Suprapubic skin (tissue), 4 donors: ENCODE results near the gene MTHFD2. TPM values are rescaled to one million over a fixed set of nuclear protein-coding genes. Genes with fewer than 3 reads are reported as not detected.
A peak's percentile ranks its signal among the peaks of the same experiment; 100 is the strongest.

ENCODE experiments used
- DNase-seq, 2 donors: peaks; one replicate each; pipeline ENCODE4 v3.0.0-alpha.2; 2019; ENCODE audit warnings: low spot score in 2 of 2
- H3K27ac ChIP-seq: fragments of 200-600 bp; sonication (generic); one replicate; pipeline ENCODE4 v1.5.1; 2019
- H3K27me3 ChIP-seq: fragments of 200-600 bp; sonication (generic); one replicate; pipeline ENCODE4 v1.5.1; 2019
- H3K36me3 ChIP-seq: fragments of 200-600 bp; sonication (generic); one replicate; pipeline ENCODE4 v1.5.1; 2019
- H3K4me1 ChIP-seq: fragments of 200-600 bp; sonication (generic); one replicate; pipeline ENCODE4 v1.5.1; 2019
- H3K4me3 ChIP-seq: fragments of 200-600 bp; sonication (generic); one replicate; pipeline ENCODE4 v1.5.1; 2019; ENCODE audit warnings: mild to moderate bottlenecking
- H3K9me3 ChIP-seq: fragments of 200-600 bp; sonication (generic); one replicate; pipeline ENCODE4 v1.5.1; 2019
- EP300 ChIP-seq: sonication (generic); formaldehyde crosslinking; IDR thresholded peaks from one replicate; pipeline ENCODE4 v1.6.1; 2017; ENCODE audit warnings: antibody characterized with exemption
- POLR2A ChIP-seq, 2 donors: fragments of 450-650 bp; IDR thresholded peaks; one replicate each; pipeline ENCODE4 v1.6.1; 2017; ENCODE audit warnings: antibody characterized with exemption in 2 of 2, mild to moderate bottlenecking in 2 of 2, moderate library complexity in 2 of 2
- POLR2AphosphoS5 ChIP-seq, 3 donors: sonication (generic); formaldehyde crosslinking; IDR thresholded peaks; one replicate each; pipeline ENCODE4 v1.6.1; 2017; ENCODE audit warnings: antibody characterized with exemption in 3 of 3
- WGBS: methylation state at CpG from one replicate; pipeline ENCODE4 v1.1.5; 2018; 5-methylcytosine and 5-hydroxymethylcytosine counted together
- total RNA-seq, 4 donors: library from RNA; depleted of rRNA; stranded (reverse); fragments of >200 nt; gene quantifications; one replicate each; pipeline ENCODE4 v1.1.0, GENCODE V29; 2016
- TF ChIP-seq, protein P1 (sequence below), 2 donors: fragments of 200-600 bp in 1 of 2; fragments of 450-650 bp in 1 of 2; sonication (generic) in 1 of 2; IDR thresholded peaks; one replicate each; pipeline ENCODE4 v1.5.1; 2016 to 2019; ENCODE audit warnings: antibody characterized with exemption in 2 of 2, mild to moderate bottlenecking in 1 of 2, moderate library complexity in 1 of 2

MTHFD2 gene
- total RNA-seq, 4 donors from 2014 or later, result 15.5 to 28.1 (median 17.5) TPM

DNA sequence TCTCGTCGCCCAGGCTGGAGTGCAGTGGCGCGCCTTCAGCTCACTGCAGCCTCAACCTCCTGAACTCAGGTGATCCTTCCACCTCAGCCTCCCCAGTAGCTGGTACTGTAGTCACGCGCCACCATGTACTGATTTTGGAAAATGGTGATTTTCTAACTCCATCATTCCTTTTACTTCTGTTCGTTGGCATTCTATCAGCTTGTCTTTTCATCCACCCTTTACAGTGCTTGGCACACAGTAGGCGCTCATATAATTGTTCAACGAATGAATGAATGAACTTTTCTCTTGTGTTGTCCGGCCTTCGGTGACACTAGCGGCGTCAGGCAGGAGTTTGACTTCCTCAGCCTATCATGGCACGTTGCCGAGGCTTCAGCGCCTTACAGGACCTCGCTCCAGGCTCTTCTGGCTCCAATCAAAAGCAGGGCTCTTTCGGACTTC is 373 bp upstream of the MTHFD2 start:
- no peaks in the 10 kb centered on the region for H3K9me3 ChIP-seq
- H3K27ac ChIP-seq, result peak overlapping the region; percentile 94
- WGBS, result 34% methylated on average over 18 of the region's 18 CpGs
- DNase-seq, result no peak
- TF ChIP-seq POLR2A (IDR thresholded peaks at IDR 0.05), result no peak
- TF ChIP-seq EP300, result no peak
- TF ChIP-seq POLR2AphosphoS5 (IDR thresholded peaks at IDR 0.05), result no peak
- TF ChIP-seq, protein P1, sequence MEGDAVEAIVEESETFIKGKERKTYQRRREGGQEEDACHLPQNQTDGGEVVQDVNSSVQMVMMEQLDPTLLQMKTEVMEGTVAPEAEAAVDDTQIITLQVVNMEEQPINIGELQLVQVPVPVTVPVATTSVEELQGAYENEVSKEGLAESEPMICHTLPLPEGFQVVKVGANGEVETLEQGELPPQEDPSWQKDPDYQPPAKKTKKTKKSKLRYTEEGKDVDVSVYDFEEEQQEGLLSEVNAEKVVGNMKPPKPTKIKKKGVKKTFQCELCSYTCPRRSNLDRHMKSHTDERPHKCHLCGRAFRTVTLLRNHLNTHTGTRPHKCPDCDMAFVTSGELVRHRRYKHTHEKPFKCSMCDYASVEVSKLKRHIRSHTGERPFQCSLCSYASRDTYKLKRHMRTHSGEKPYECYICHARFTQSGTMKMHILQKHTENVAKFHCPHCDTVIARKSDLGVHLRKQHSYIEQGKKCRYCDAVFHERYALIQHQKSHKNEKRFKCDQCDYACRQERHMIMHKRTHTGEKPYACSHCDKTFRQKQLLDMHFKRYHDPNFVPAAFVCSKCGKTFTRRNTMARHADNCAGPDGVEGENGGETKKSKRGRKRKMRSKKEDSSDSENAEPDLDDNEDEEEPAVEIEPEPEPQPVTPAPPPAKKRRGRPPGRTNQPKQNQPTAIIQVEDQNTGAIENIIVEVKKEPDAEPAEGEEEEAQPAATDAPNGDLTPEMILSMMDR (IDR thresholded peaks at IDR 0.05), result no peak
- no peaks in the 10 kb centered on the region for H3K36me3 ChIP-seq
- H3K4me1 ChIP-seq, result peaks cover 35% of the 10 kb centered on the region
- H3K27me3 ChIP-seq, result no peaks in the 10 kb centered on the region
- H3K4me3 ChIP-seq, result peak overlapping the region; percentile 81

DNA sequence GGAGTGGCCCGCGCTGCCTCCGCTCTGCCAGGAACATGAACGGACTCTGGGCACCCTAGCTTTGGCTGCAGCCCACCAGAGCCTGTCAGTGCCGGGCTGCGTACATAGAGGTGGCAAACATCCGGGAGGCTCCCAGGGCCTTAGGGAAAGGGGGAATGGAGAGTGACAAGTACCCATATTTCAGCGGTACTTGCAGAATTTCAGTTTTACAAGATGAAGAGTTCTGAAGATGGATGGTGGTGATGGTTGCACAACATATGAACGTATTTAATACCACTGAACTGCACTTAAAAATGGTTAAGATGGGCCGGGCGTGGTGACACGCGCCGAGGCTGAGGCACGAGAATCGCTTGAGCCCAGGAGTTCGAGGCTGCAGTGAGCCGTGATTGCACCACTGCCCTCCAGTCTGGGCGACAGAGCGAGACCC is 873 bp downstream of the MTHFD2 start:
- H3K4me3 ChIP-seq, result peak overlapping the region; percentile 81
- DNase-seq, result no peak
- H3K36me3 ChIP-seq, result no peaks in the 10 kb centered on the region
- no peaks in the 10 kb centered on the region for H3K27me3 ChIP-seq
- 12% methylated on average over 17 of the region's 20 CpGs for WGBS
- TF ChIP-seq EP300 (no peak), POLR2A (IDR thresholded peaks at IDR 0.05) (no peak), POLR2AphosphoS5 (IDR thresholded peaks at IDR 0.05) (no peak)
- TF ChIP-seq, protein P1 (IDR thresholded peaks at IDR 0.05), result no peak
- H3K9me3 ChIP-seq, result no peaks in the 10 kb centered on the region
- peak overlapping the region; percentile 94 for H3K27ac ChIP-seq
- H3K4me1 ChIP-seq, result peaks cover 35% of the 10 kb centered on the region

DNA sequence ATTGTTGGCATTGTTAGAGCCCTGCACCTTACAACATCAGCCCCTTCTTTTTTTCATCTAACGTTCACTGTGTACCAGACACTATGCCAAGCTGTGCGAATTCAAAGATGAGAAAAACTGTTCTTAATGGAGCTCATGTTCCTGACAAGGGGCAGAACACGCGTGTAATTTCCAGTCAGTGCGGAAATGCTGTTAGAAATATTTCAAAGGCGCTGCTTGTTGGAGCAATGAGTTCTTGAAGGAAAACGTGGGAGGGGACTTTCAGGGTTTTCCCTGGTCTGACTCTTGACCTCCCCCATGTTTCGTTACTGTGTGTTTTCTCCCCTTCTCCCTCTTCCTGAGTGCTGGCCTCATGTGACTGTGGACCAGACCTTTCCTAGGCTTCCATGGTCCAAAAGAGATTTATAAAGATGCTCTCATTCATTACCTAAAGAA is 1.5 kb downstream of the MTHFD2 start:
- WGBS, result 54% methylated on average over 8 of the region's 8 CpGs
- no peak for DNase-seq
- peak overlapping the region; percentile 81 for H3K4me3 ChIP-seq

DNA sequence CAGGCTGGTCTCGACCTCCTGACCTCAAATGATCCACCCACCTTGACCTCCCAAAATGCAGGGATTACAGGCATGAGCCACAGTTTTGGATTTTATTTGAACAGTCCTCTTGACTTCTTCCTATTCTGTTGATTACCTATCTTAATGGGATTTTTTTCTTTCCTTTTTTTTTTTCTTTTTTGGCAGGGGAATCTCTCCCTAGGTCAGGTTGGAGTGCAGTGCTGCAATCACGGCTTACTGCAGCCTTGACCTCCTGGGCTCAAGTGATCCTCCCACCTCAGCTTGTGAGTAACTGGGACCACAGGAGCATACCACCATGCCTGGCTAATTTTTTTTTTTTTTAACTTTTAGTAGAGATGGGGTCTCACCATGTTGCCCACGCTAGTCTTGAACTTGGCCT is 2.8 kb downstream of the MTHFD2 start:
- WGBS, result 90% methylated on average over 3 of the region's 3 CpGs
- Histone ChIP-seq H3K4me1 (peaks cover 50% of the 10 kb centered on the region), H3K9me3 (no peaks in the 10 kb centered on the region), H3K4me3 (peak overlapping the region; percentile 0), H3K27ac (no peak overlapping the region), H3K36me3 (no peaks in the 10 kb centered on the region), H3K27me3 (no peaks in the 10 kb centered on the region)
- no peak for TF ChIP-seq POLR2AphosphoS5 (IDR thresholded peaks at IDR 0.05)
- TF ChIP-seq POLR2A (IDR thresholded peaks at IDR 0.05), result no peak
- TF ChIP-seq, protein P1 (IDR thresholded peaks at IDR 0.05), result no peak
- no peak for TF ChIP-seq EP300
- no peak for DNase-seq

More for the DNA sequence above, 1.5 kb downstream of the MTHFD2 start:
- Histone ChIP-seq H3K4me1 (peaks cover 37% of the 10 kb centered on the region), H3K27ac (no peak overlapping the region), H3K36me3 (no peaks in the 10 kb centered on the region), H3K27me3 (no peaks in the 10 kb centered on the region), H3K9me3 (no peaks in the 10 kb centered on the region)
- no peak for TF ChIP-seq EP300
- TF ChIP-seq POLR2A (IDR thresholded peaks at IDR 0.05), result no peak
- TF ChIP-seq POLR2AphosphoS5 (IDR thresholded peaks at IDR 0.05), result no peak
- TF ChIP-seq, protein P1 (IDR thresholded peaks at IDR 0.05), result no peak

DNA sequence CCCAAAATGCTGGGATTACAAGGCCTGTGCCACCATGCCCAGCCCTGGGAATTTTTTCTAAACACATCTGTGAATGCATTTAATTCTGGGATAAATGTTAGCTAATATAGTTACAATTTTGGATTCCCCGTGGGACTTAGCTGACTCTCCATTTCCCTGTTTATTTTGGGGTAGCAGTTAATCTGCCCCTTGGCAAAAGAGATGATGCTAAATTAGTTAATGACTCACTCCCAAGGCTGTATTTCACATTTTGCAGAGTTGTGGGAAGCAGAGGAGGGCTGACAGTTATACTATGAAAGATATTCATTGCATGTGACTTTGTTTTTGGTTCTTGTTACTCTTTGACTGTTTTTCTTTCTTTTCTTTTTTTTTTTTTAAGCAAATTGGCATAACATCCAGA is 3.2 kb downstream of the MTHFD2 start:
- H3K36me3 ChIP-seq, result no peaks in the 10 kb centered on the region
- no peaks in the 10 kb centered on the region for H3K9me3 ChIP-seq
- H3K4me1 ChIP-seq, result peaks cover 54% of the 10 kb centered on the region
- no peak overlapping the region for H3K27ac ChIP-seq
- WGBS, result 24% methylated on average over 1 of the region's 1 CpG
- H3K27me3 ChIP-seq, result no peaks in the 10 kb centered on the region
- H3K4me3 ChIP-seq, result no peak overlapping the region
- no peak for DNase-seq
- TF ChIP-seq POLR2A (IDR thresholded peaks at IDR 0.05) (no peak), POLR2AphosphoS5 (IDR thresholded peaks at IDR 0.05) (no peak), EP300 (no peak)
- TF ChIP-seq, protein P1 (IDR thresholded peaks at IDR 0.05), result no peak
